ENCODE results near the gene LCN6. TPM values are rescaled to one million over a fixed set of nuclear protein-coding genes. Genes with fewer than 3 reads are reported as not detected.

The LCN6 gene
- polyA plus RNA-seq, 3 donors = not detected

- TF ChIP-seq CTCF (IDR thresholded peaks at IDR 0.05) = no peak
- peak overlapping the region in 1 of 3 experiments; percentile 40 for H3K4me3 ChIP-seq (replicated peaks in 1 of 3; ENCODE audit: low read depth in 2 of 3, low read length in 3 of 3)
- H3K27me3 Mint-ChIP-seq (ENCODE audit: low read depth in 3 of 3) = peaks cover 9 to 27% (median 17%) of the 10 kb centered on the region in 3 donors
- H3K9ac ChIP-seq (ENCODE audit: insufficient read depth, low read length, poor library complexity, severe bottlenecking) = peak overlapping the region; percentile 55
- H3K4me3 Mint-ChIP-seq = peak overlapping the region in 1 of 2 donors; percentile 72
- H3K9me3 Mint-ChIP-seq = peaks cover 0 to 5% (median 0%) of the 10 kb centered on the region in 7 donors
- H2AFZ ChIP-seq (ENCODE audit: insufficient read depth, low read depth, low read length, poor library complexity, severe bottlenecking) = no peak overlapping the region
- peaks cover 60% of the 10 kb centered on the region for H3K4me1 Mint-ChIP-seq
- peak overlapping the region; percentile 77 to 89 for H3K27ac ChIP-seq (ENCODE audit: low read depth in 1 of 2, low read length in 2 of 2)
- H3K79me2 ChIP-seq (ENCODE audit: insufficient read depth, low read length) = no peaks in the 10 kb centered on the region
- DNase-seq = no peak
- no peaks in the 10 kb centered on the region for H3K9me3 ChIP-seq (replicated peaks in 1 of 2; ENCODE audit: control insufficient read depth in 1 of 2, insufficient read depth in 1 of 2, low read length in 2 of 2)
- intact Hi-C loops (cut with micrococcal nuclease) = loop anchor here in 1 of 2 donors (5.0 kb wide), 1 partner anchor 50 kb away; no protein-coding TSS in a partner anchor
- H3K36me3 ChIP-seq (replicated peaks in 1 of 2; ENCODE audit: control insufficient read depth in 1 of 2, insufficient read depth in 2 of 2, low read length in 2 of 2) = no peaks in the 10 kb centered on the region
- 82% methylated on average over 23 of the region's 23 CpGs for WGBS (ENCODE audit: insufficient coverage)
- H4K20me1 ChIP-seq (ENCODE audit: insufficient read depth, low read length) = no peaks in the 10 kb centered on the region
- peak overlapping the region; percentile 91 to 95 (median 93) for H3K27ac Mint-ChIP-seq
- H3K4me1 ChIP-seq (ENCODE audit: control insufficient read depth in 1 of 2, insufficient read depth in 2 of 2, low read length in 2 of 2) = peaks cover 73 to 78% of the 10 kb centered on the region in 2 donors
- H3K4me2 ChIP-seq (replicated peaks; ENCODE audit: extremely low read depth, low read length, poor library complexity, severe bottlenecking) = peak overlapping the region; percentile 60
- peaks cover 2 to 12% of the 10 kb centered on the region in 2 donors for H3K27me3 ChIP-seq (ENCODE audit: control insufficient read depth in 2 of 2, insufficient read depth in 2 of 2, low read length in 2 of 2)
- H3K36me3 Mint-ChIP-seq = peaks cover 0 to 2% of the 10 kb centered on the region in 2 donors
These were observed 51.0 kb downstream of the LCN6 start for GRCh38 chr9:136697146-136697820.

GRCh38 chr9:136696502-136696901 is 51.8 kb downstream of the LCN6 start:
- Histone ChIP-seq H3K9ac (ENCODE audit: insufficient read depth, low read length, poor library complexity, severe bottlenecking) (peak overlapping the region; percentile 8), H2AFZ (ENCODE audit: insufficient read depth, low read depth, low read length, poor library complexity, severe bottlenecking) (no peak overlapping the region), H3K4me3 (replicated peaks in 1 of 3; ENCODE audit: low read depth in 2 of 3, low read length in 3 of 3) (no peak overlapping the region), H3K79me2 (ENCODE audit: insufficient read depth, low read length) (no peaks in the 10 kb centered on the region), H3K4me1 (ENCODE audit: control insufficient read depth in 1 of 2, insufficient read depth in 2 of 2, low read length in 2 of 2) (peaks cover 71 to 74% of the 10 kb centered on the region in 2 donors), H3K36me3 (replicated peaks in 1 of 2; ENCODE audit: control insufficient read depth in 1 of 2, insufficient read depth in 2 of 2, low read length in 2 of 2) (no peaks in the 10 kb centered on the region), H4K20me1 (ENCODE audit: insufficient read depth, low read length) (no peaks in the 10 kb centered on the region), H3K27ac (ENCODE audit: low read depth in 1 of 2, low read length in 2 of 2) (no peak overlapping the region), H3K4me2 (replicated peaks; ENCODE audit: extremely low read depth, low read length, poor library complexity, severe bottlenecking) (no peak overlapping the region), H3K27me3 (ENCODE audit: control insufficient read depth in 2 of 2, insufficient read depth in 2 of 2, low read length in 2 of 2) (peaks cover 0 to 7% of the 10 kb centered on the region in 2 donors), H3K9me3 (replicated peaks in 1 of 2; ENCODE audit: control insufficient read depth in 1 of 2, insufficient read depth in 1 of 2, low read length in 2 of 2) (no peaks in the 10 kb centered on the region)
- Mint-ChIP-seq H3K27ac (peak overlapping the region in 1 of 7 donors; percentile 13), H3K4me3 (no peak overlapping the region), H3K36me3 (peaks cover 0 to 2% of the 10 kb centered on the region in 2 donors), H3K27me3 (ENCODE audit: low read depth in 3 of 3) (peaks cover 7 to 20% (median 11%) of the 10 kb centered on the region in 3 donors), H3K9me3 (peaks cover 0 to 5% (median 0%) of the 10 kb centered on the region in 7 donors), H3K4me1 (peaks cover 52% of the 10 kb centered on the region)
- DNase-seq = no peak
- WGBS (ENCODE audit: insufficient coverage) = 59% methylated on average over 7 of the region's 9 CpGs
- intact Hi-C loops (cut with micrococcal nuclease) = loop anchor here in 1 of 2 donors (5.0 kb wide), 1 partner anchor 49 kb away; no protein-coding TSS in a partner anchor
- no peak for TF ChIP-seq CTCF (IDR thresholded peaks at IDR 0.05)

Measured in CD14-positive monocyte (primary cell).